Smooth muscle cell (in vitro differentiated cells): ENCODE data around the gene KLF14. TPM values are rescaled to one million over a fixed set of nuclear protein-coding genes. Genes with fewer than 3 reads are reported as not detected.

Experiments
- DNase-seq: peaks from one replicate; lab custom pipeline; 2025; ENCODE audit not compliant: unreplicated experiment; lab: John Stamatoyannopoulos, UW
- H2AFZ ChIP-seq: fragments of 200-600 bp; sonication (generic); 2 replicates; pipeline ENCODE4 v1.6.0; 2016; ENCODE audit warnings: antibody characterized with exemption, low read depth, mild to moderate bottlenecking
- H3F3A ChIP-seq: fragments of 200-600 bp; sonication (generic); 2 replicates; pipeline ENCODE4 v1.6.0; 2017; ENCODE audit warnings: antibody characterized with exemption, low read depth
- H3K27ac ChIP-seq: fragments of 200-600 bp; sonication (generic); 2 replicates; pipeline ENCODE4 v1.5.1; 2016; ENCODE audit warnings: low read depth, mild to moderate bottlenecking
- H3K27me3 ChIP-seq: fragments of 200-600 bp; sonication (generic); 2 replicates; pipeline ENCODE4 v1.6.1; 2016; ENCODE audit warnings: low read depth, mild to moderate bottlenecking
- H3K36me3 ChIP-seq: fragments of 200-600 bp; sonication (generic); 2 replicates; pipeline ENCODE4 v1.5.1; 2016; ENCODE audit warnings: low read depth
- H3K4me1 ChIP-seq: fragments of 200-600 bp; sonication (generic); 2 replicates; pipeline ENCODE4 v1.5.1; 2016; ENCODE audit warnings: low read depth
- H3K4me2 ChIP-seq: fragments of 200-600 bp; sonication (generic); 2 replicates; pipeline ENCODE4 v1.6.0; 2016; ENCODE audit warnings: mild to moderate bottlenecking
- H3K4me3 ChIP-seq: fragments of 200-600 bp; sonication (generic); 2 replicates; pipeline ENCODE4 v1.5.1; 2016; ENCODE audit warnings: mild to moderate bottlenecking
- H3K79me2 ChIP-seq: fragments of 200-600 bp; sonication (generic); 2 replicates; pipeline ENCODE4 v1.6.0; 2016; ENCODE audit warnings: low read depth, mild to moderate bottlenecking
- H3K9ac ChIP-seq: fragments of 200-600 bp; sonication (generic); 2 replicates; pipeline ENCODE4 v1.6.0; 2016; ENCODE audit warnings: low read depth
- H3K9me3 ChIP-seq: fragments of 200-600 bp; sonication (generic); replicated peaks from 2 replicates; pipeline ENCODE4 v1.5.1; 2016; ENCODE audit warnings: low read depth
- H4K20me1 ChIP-seq: fragments of 200-600 bp; sonication (generic); 2 replicates; pipeline ENCODE4 v1.6.0; 2016; ENCODE audit warnings: low read depth
- CTCF ChIP-seq: fragments of 200-600 bp; sonication (generic); IDR thresholded peaks from 2 replicates; pipeline ENCODE4 v1.5.1; 2017; ENCODE audit warnings: borderline replicate concordance, mild to moderate bottlenecking, antibody characterized with exemption; ENCODE audit not compliant: insufficient read depth, poor library complexity, severe bottlenecking
- WGBS: methylation state at CpG from one replicate; pipeline ENCODE4 v1.1.7; 2016; ENCODE audit warnings: low lambda C conversion rate; 5-methylcytosine and 5-hydroxymethylcytosine counted together
- polyA plus RNA-seq: library from polyadenylated mRNA; unstranded; fragments of >200 nt; fragmentation: Nextera tagmentation; extraction: Ambion mirVana; gene quantifications from 2 replicates; pipeline ENCODE4 v1.2.1, GENCODE V29; 2016
- total RNA-seq: library from RNA; depleted of rRNA; stranded (reverse); fragments of >200 nt; gene quantifications from 2 replicates; pipeline ENCODE4 v1.2.3, GENCODE V29; 2014

KLF14 gene
- total and polyA plus RNA-seq, 2 experiments from 2014 or later, result not detected

- Histone ChIP-seq H3K4me2 (no peak overlapping the region), H3K27ac (no peak overlapping the region), H3K4me1 (no peaks in the 10 kb centered on the region), H3F3A (no peaks in the 10 kb centered on the region), H3K36me3 (no peaks in the 10 kb centered on the region), H3K27me3 (peaks cover 30% of the 10 kb centered on the region), H2AFZ (no peak overlapping the region), H3K4me3 (no peak overlapping the region), H3K79me2 (no peaks in the 10 kb centered on the region), H3K9me3 (no peaks in the 10 kb centered on the region), H4K20me1 (no peaks in the 10 kb centered on the region), H3K9ac (no peak overlapping the region)
- TF ChIP-seq CTCF, result no peak
- DNase-seq, result no peak
- 75% methylated on average over 8 of the region's 8 CpGs for WGBS
These were observed 18.4 kb upstream of the KLF14 start for GRCh38 chr7:130752424-130752823.

GRCh38 chr7:130750755-130751154 is 16.7 kb upstream of the KLF14 start:
- Histone ChIP-seq H3K4me3 (no peak overlapping the region), H3K36me3 (no peaks in the 10 kb centered on the region), H3F3A (no peaks in the 10 kb centered on the region), H3K27ac (no peak overlapping the region), H3K4me2 (no peak overlapping the region), H3K9ac (no peak overlapping the region), H3K79me2 (no peaks in the 10 kb centered on the region), H4K20me1 (no peaks in the 10 kb centered on the region), H2AFZ (no peak overlapping the region), H3K4me1 (no peaks in the 10 kb centered on the region), H3K9me3 (no peaks in the 10 kb centered on the region), H3K27me3 (peaks cover 46% of the 10 kb centered on the region)
- 86% methylated on average over 3 of the region's 3 CpGs for WGBS
- no peak for DNase-seq
- TF ChIP-seq CTCF, result no peak

GRCh38 chr7:130748531-130749389 is 14.8 kb upstream of the KLF14 start:
- DNase-seq, result no peak
- TF ChIP-seq CTCF, result no peak

More at GRCh38 chr7:130748531-130749389, 14.8 kb upstream of the KLF14 start:
- Histone ChIP-seq H4K20me1 (no peaks in the 10 kb centered on the region), H3K27me3 (peaks cover 66% of the 10 kb centered on the region), H3K4me2 (no peak overlapping the region), H3K36me3 (no peaks in the 10 kb centered on the region), H3K27ac (no peak overlapping the region), H3K79me2 (no peaks in the 10 kb centered on the region), H3F3A (no peaks in the 10 kb centered on the region), H2AFZ (no peak overlapping the region), H3K9ac (no peak overlapping the region), H3K4me3 (no peak overlapping the region), H3K9me3 (no peaks in the 10 kb centered on the region), H3K4me1 (no peaks in the 10 kb centered on the region)
- 90% methylated on average over 5 of the region's 5 CpGs for WGBS
